HepG2 (cell line): ENCODE results near the gene CELSR3. TPM values are rescaled to one million over a fixed set of nuclear protein-coding genes. Genes with fewer than 3 reads are reported as not detected.
A peak's percentile ranks its signal among the peaks of the same experiment; 100 is the strongest.

Experiments
- BCL3 ChIP-seq: sonication (generic); formaldehyde crosslinking; IDR thresholded peaks from 2 replicates; pipeline ENCODE4 v1.5.1; 2020; ENCODE audit warnings: mild to moderate bottlenecking, missing genetic modification reagents, moderate library complexity
- CBX2 ChIP-seq, 2 experiments: fragments of 200-600 bp in 1 of 2; sonication (generic); formaldehyde crosslinking in 1 of 2; IDR thresholded peaks; 2 replicates each; pipeline versions ENCODE4 v1.7.0 to v1.8.1; 2018 to 2022; ENCODE audit warnings: low read depth in 2 of 2, low read length in 1 of 2, mild to moderate bottlenecking in 1 of 2, missing genetic modification reagents in 1 of 2
- CENPX ChIP-seq: sonication (generic); formaldehyde crosslinking; IDR thresholded peaks from 2 replicates; pipeline ENCODE4 v1.9.0; 2021; ENCODE audit warnings: mild to moderate bottlenecking, missing genetic modification reagents, moderate library complexity
- FOSL1 ChIP-seq: sonication (generic); formaldehyde crosslinking; IDR thresholded peaks from 2 replicates; pipeline ENCODE4 v1.9.0; 2021; ENCODE audit warnings: missing genetic modification reagents, borderline replicate concordance
- FOXA1 ChIP-seq, 2 experiments: fragments of 450-650 bp in 1 of 2; sonication (generic) in 1 of 2; formaldehyde crosslinking in 1 of 2; IDR thresholded peaks; 2 replicates each; pipeline versions ENCODE4 v1.4.0 to v1.6.1; 2016 to 2020; ENCODE audit warnings: missing genetic modification reagents in 1 of 2
- HDAC2 ChIP-seq: sonication (generic); formaldehyde crosslinking; IDR thresholded peaks from 2 replicates; pipeline ENCODE4 v1.4.0; 2020; ENCODE audit warnings: missing genetic modification reagents
- HINFP ChIP-seq: sonication (generic); formaldehyde crosslinking; IDR thresholded peaks from 2 replicates; pipeline ENCODE4 v1.4.0; 2020; ENCODE audit warnings: low read depth, mild to moderate bottlenecking, missing genetic modification reagents
- KLF15 ChIP-seq: sonication (generic); formaldehyde crosslinking; IDR thresholded peaks from 2 replicates; pipeline ENCODE4 v1.8.1; 2023; ENCODE audit warnings: borderline replicate concordance, mild to moderate bottlenecking, inconsistent platforms, missing genetic modification reagents, mixed read lengths
- RBAK ChIP-seq: sonication (generic); formaldehyde crosslinking; IDR thresholded peaks from 2 replicates; pipeline ENCODE4 v1.5.1; 2020; ENCODE audit warnings: mild to moderate bottlenecking, missing genetic modification reagents
- REPIN1 ChIP-seq: sonication (generic); formaldehyde crosslinking; IDR thresholded peaks from 2 replicates; pipeline ENCODE4 v1.8.0; 2022; ENCODE audit warnings: missing genetic modification reagents, low read depth, mild to moderate bottlenecking, borderline replicate concordance
- SPEN ChIP-seq: sonication (generic); formaldehyde crosslinking; IDR thresholded peaks from 2 replicates; pipeline ENCODE4 v1.5.1; 2020; ENCODE audit warnings: low read depth, mild to moderate bottlenecking, missing genetic modification reagents
- SRSF9 ChIP-seq: fragments of 200-400 bp; formaldehyde crosslinking; IDR thresholded peaks from 2 replicates; pipeline ENCODE4 v1.6.1; 2018; ENCODE audit warnings: borderline replicate concordance, mild to moderate bottlenecking, low read depth, low read length; ENCODE audit not compliant: insufficient read depth, poor library complexity, severe bottlenecking
- TAF1 ChIP-seq: sonication (generic); formaldehyde crosslinking; IDR thresholded peaks from 2 replicates; pipeline ENCODE4 v1.4.0; 2020; ENCODE audit warnings: missing genetic modification reagents
- ZMYM2 ChIP-seq: sonication (generic); formaldehyde crosslinking; IDR thresholded peaks from 2 replicates; pipeline ENCODE4 v1.8.0; 2022; ENCODE audit warnings: mild to moderate bottlenecking, missing genetic modification reagents
- ZNF274 ChIP-seq: sonication (generic); formaldehyde crosslinking; IDR thresholded peaks from 2 replicates; pipeline ENCODE4 v1.5.1; 2020; ENCODE audit warnings: mild to moderate bottlenecking, missing genetic modification reagents
- ZNF354B ChIP-seq: sonication (generic); formaldehyde crosslinking; IDR thresholded peaks from 2 replicates; pipeline ENCODE4 v1.8.0; 2022; ENCODE audit warnings: mild to moderate bottlenecking, missing genetic modification reagents
- ZXDC ChIP-seq: sonication (generic); formaldehyde crosslinking; IDR thresholded peaks from 2 replicates; pipeline ENCODE4 v1.5.0; 2020; ENCODE audit warnings: mild to moderate bottlenecking, missing genetic modification reagents
- polyA plus RNA-seq, 8 experiments: library from polyadenylated mRNA; depleted of rRNA in 3 of 8; stranded (reverse) in 7 of 8; unstranded in 1 of 8; fragments of >200 nt; fragmentation: Illumina TruSeq in 4 of 8; extraction: Trizol in 4 of 8; gene quantifications; 2 replicates each; pipeline versions ENCODE4 v1.2.1 to v1.2.3, GENCODE V29; 2011 to 2016; ENCODE audit warnings: low read depth in 4 of 8, missing spikeins in 1 of 8, mixed read lengths in 1 of 8; ENCODE audit not compliant: insufficient read depth in 1 of 8
- total RNA-seq, 5 experiments: library from RNA; depleted of rRNA; stranded (reverse); fragments of >200 nt; fragmentation: Illumina TruSeq; extraction: Trizol; gene quantifications; 2 replicates each; pipeline ENCODE4 v1.2.3, GENCODE V29; 2016; ENCODE audit warnings: low read depth in 1 of 5
- TF ChIP-seq, protein P1 (sequence below): IDR thresholded peaks from 2 replicates; pipeline ENCODE4 v1.6.1; 2016

The CELSR3 gene
- total and polyA plus RNA-seq, 2 of the 13 experiments (the other 11 are each of a cell fraction or from before 2014, with no cell fraction given), result 5.4 to 6.7 TPM

DNA sequence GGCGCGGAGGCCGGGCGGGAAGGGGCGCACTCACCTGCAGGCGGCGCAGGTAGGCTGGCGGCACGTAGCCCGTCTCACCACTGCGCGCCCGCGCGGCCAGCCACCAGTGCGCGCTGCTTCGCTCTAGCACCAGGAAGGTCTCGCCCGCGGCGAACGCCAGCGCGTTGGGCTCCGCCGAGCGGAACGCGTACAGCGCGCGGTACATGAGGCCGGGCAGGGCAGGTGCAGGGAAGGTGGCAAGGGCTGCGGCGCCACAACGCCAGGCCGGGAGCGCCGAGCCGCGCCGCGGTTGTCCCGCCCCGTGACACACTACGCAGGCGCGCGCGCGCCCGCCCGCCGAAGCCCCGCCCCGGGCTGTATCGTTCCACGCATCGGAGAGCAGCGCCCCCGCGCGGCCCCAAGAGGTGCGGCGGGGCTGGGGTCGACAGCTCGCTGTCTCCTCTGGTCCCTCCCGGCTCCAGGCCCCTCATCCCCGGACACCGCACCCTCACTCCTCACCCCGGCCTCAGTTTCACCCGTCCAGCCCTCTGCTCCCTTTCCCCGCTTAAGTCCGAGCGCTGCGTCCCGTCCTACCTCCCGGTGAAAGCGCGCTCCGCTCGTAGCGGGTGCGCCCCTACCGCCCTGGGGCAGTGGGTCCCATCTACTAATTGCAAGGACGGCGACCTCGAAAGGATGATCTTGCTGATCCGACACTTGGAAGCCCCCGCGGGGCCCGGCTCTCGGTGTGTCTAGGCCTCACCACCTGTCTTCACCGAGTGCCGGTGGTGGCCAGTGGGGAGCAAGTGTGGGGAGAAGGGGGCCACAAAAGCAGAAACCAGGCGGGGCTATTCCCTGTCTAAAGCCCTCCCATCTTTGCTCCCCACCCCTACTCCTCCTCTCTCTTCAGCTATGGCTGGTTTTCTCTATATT, 23.2 kb upstream of the CELSR3 start, which contains the start of gene NCKIPSD (continued):
- TF ChIP-seq ZXDC (peak; percentile 92; the same call in 1 of the 2 replicates), RBAK (CRISPR knock-in tag) (no peak), HINFP (CRISPR knock-in tag) (peak; percentile 85; the same call in 1 of the 2 replicates), BCL3 (CRISPR knock-in tag) (peak; percentile 94), CENPX (CRISPR knock-in tag) (no peak), FOSL1 (CRISPR knock-in tag) (no peak), CBX2 (IDR thresholded peaks at IDR 0.05; ENCODE audit: low read depth, low read length) (no peak), CBX2 (CRISPR knock-in tag; IDR thresholded peaks at IDR 0.05; ENCODE audit: low read depth) (no peak), REPIN1 (no peak; the same call in none of the 2 replicates), ZNF274 (CRISPR knock-in tag) (peak; percentile 68; the same call in 1 of the 2 replicates), SPEN (CRISPR knock-in tag) (peak; percentile 96), SRSF9 (no peak), TAF1 (CRISPR knock-in tag) (peak; percentile 76), ZMYM2 (CRISPR knock-in tag) (no peak), ZNF354B (CRISPR knock-in tag) (no peak), HDAC2 (CRISPR knock-in tag) (0 out of 2 replicates have a peak, but pooled peaks have one; percentile 37), KLF15 (CRISPR knock-in tag) (no peak), FOXA1 (IDR thresholded peaks at IDR 0.05) (no peak), FOXA1 (CRISPR knock-in tag; IDR thresholded peaks at IDR 0.05) (no peak)
- TF ChIP-seq, protein P1, sequence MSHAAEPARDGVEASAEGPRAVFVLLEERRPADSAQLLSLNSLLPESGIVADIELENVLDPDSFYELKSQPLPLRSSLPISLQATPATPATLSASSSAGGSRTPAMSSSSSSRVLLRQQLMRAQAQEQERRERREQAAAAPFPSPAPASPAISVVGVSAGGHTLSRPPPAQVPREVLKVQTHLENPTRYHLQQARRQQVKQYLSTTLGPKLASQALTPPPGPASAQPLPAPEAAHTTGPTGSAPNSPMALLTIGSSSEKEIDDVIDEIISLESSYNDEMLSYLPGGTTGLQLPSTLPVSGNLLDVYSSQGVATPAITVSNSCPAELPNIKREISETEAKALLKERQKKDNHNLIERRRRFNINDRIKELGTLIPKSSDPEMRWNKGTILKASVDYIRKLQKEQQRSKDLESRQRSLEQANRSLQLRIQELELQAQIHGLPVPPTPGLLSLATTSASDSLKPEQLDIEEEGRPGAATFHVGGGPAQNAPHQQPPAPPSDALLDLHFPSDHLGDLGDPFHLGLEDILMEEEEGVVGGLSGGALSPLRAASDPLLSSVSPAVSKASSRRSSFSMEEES (CRISPR knock-in tag), result peak; percentile 20; the same call in 1 of the 2 replicates
